Left kidney (tissue), 2 donors: ENCODE data around the gene MTTP. TPM values are rescaled to one million over a fixed set of nuclear protein-coding genes. Genes with fewer than 3 reads are reported as not detected.

Source experiments
- DNase-seq: peaks from one replicate; pipeline ENCODE4 v3.0.0-alpha.2; 2013
- polyA plus RNA-seq: library from polyadenylated mRNA; unstranded; fragments of 120-200 nt; gene quantifications from one replicate; pipeline ENCODE4 v1.2.1, GENCODE V29; 2013; ENCODE audit not compliant: insufficient read length

Gene MTTP
- polyA plus RNA-seq, 1 donor, result 13.7 TPM

- no peak for DNase-seq
These were observed 66.1 kb downstream of the MTTP start for GRCh38 chr4:99640676-99641075.

- no peak for DNase-seq
These were observed 68.3 kb downstream of the MTTP start for GRCh38 chr4:99642725-99643489.

- no peak for DNase-seq
These were observed 69.8 kb downstream of the MTTP start for GRCh38 chr4:99644453-99644852.

- no peak for DNase-seq
These were observed 70.4 kb downstream of the MTTP start for GRCh38 chr4:99645036-99645435.

- DNase-seq, result no peak
These were observed 71.0 kb downstream of the MTTP start for GRCh38 chr4:99645638-99646037.

- no peak for DNase-seq
These were observed 72.4 kb downstream of the MTTP start for GRCh38 chr4:99647071-99647470.

GRCh38 chr4:99648321-99648720 lies 73.7 kb downstream of the MTTP start:
- peak; percentile 55 for DNase-seq

- DNase-seq, result no peak
These were observed 74.6 kb downstream of the MTTP start for GRCh38 chr4:99649208-99649607.

- no peak for DNase-seq
These were observed 75.2 kb downstream of the MTTP start for GRCh38 chr4:99649778-99650177.

- DNase-seq, result no peak
These were observed 76.6 kb downstream of the MTTP start for GRCh38 chr4:99651016-99651769.

- DNase-seq, result no peak
These were observed 77.3 kb downstream of the MTTP start for GRCh38 chr4:99651811-99652485.

- peak; percentile 86 for DNase-seq
These were observed 78.2 kb downstream of the MTTP start for GRCh38 chr4:99652596-99653436.

- DNase-seq, result no peak
These were observed 79.3 kb downstream of the MTTP start for GRCh38 chr4:99653916-99654315.

GRCh38 chr4:99654361-99654761 lies 79.7 kb downstream of the MTTP start:
- no peak for DNase-seq

- DNase-seq, result no peak
These were observed 80.9 kb downstream of the MTTP start for GRCh38 chr4:99655308-99656081.

- no peak for DNase-seq
These were observed 83.2 kb downstream of the MTTP start, which contains the start of gene C4orf54 for GRCh38 chr4:99657798-99658197. TSS of gene C4orf54 (minus strand) at chr4:99657828. CDS start at chr4:99654648, 3,180 bp downstream.

GRCh38 chr4:99658666-99659065 lies 84.0 kb downstream of the MTTP start:
- no peak for DNase-seq

GRCh38 chr4:99661907-99662306 lies 87.3 kb downstream of the MTTP start:
- no peak for DNase-seq

- DNase-seq, result no peak
These were observed 90.1 kb downstream of the MTTP start for GRCh38 chr4:99664716-99665115.

- no peak for DNase-seq
These were observed 91.4 kb downstream of the MTTP start for GRCh38 chr4:99665983-99666382.

- DNase-seq, result no peak
These were observed 93.8 kb downstream of the MTTP start for GRCh38 chr4:99668472-99668871.
